ENCODE data around the gene SLC35B1.

The SLC35B1 gene

GRCh38 chr17:49670002-49670401 is 37.8 kb downstream of the SLC35B1 start:
- no peak for ATAC-seq

DNA sequence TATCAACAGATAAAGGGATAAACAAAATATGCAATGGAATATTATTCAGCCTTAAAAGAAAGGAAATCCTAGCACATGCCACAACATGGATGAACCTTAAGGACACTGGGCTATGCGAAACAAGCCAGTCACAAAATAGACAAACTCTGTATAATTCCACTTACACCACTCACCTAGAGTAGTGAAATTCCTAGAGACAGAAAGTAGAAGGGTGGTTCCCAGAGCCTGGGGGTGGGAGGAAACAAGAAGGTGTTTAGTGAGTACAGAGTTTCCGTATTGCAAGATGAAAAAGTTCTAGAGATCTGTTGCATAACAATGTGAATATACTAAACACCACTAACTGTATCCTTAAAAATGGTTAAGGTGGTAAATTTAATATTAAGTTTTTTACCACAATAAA is 39.9 kb downstream of the SLC35B1 start:
- no peak for ATAC-seq

- ATAC-seq: no peak
These were observed 43.0 kb downstream of the SLC35B1 start for GRCh38 chr17:49664706-49665211.

DNA sequence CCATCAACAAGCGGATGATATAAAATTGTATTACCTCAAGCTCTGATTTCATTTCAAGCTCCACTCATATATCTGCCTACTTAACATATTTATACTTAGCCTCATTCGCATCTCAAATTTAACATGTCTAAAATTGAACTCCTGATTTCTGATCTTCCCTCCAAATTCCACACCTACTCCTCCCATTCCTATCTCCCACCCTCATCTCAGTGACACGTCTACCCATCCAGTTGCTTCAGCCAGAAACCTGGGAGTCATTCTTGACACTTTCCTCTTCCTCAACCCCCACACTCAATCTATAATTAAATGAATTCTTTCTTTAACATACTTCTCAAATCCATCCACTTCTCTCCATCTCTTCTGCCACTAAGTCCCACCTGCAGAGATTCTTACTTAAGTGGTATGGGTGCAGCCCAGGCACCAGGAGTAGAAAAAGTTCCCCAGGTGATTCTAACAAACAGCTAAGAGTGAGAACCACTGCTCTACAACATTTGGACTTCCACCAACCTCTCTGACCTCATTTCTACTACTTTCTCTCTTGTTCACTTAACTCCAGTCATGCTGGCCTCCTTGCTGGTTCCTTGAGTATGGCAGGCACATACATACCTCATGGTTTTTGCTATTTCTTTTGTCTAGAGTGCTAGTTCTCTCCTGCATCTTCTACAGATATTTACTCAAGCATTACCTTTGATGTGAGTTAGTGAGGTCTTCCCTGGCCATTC is 47.9 kb downstream of the SLC35B1 start:
- no peak for ATAC-seq

- no peak for ATAC-seq
These were observed 51.5 kb downstream of the SLC35B1 start for GRCh38 chr17:49656247-49656646.

Measured in activated CD4-positive, CD25-positive, alpha-beta regulatory T cell treated with anti-CD3 and anti-CD28 coated beads, Interleukin-2, amount 50 U/mL, for 24 hours (primary cell).